ENCODE results near the gene STRA8.

STRA8 gene

GRCh38 chr7:135260470-135260869 is 26.8 kb downstream of the STRA8 start:
- DNase-seq (ENCODE audit: insufficient read length, low spot score) (no peak), FAIRE-seq (no peak)
- no peak for TF ChIP-seq CTCF (IDR thresholded peaks at IDR 0.05; ENCODE audit: insufficient read depth, missing control alignments)

- FAIRE-seq (no peak), DNase-seq (ENCODE audit: insufficient read length, low spot score) (no peak)
- TF ChIP-seq CTCF (IDR thresholded peaks at IDR 0.05; ENCODE audit: insufficient read depth, missing control alignments) = no peak
These were observed 27.5 kb downstream of the STRA8 start for GRCh38 chr7:135260930-135261721.

GRCh38 chr7:135262623-135263320 is 29.1 kb downstream of the STRA8 start:
- no peak for FAIRE-seq
- DNase-seq (ENCODE audit: insufficient read length, low spot score) = no peak
- TF ChIP-seq CTCF (IDR thresholded peaks at IDR 0.05; ENCODE audit: insufficient read depth, missing control alignments) = no peak

- no peak for FAIRE-seq
These were observed 29.8 kb downstream of the STRA8 start for GRCh38 chr7:135263321-135263970.

GRCh38 chr7:135265637-135266036 is 32.0 kb downstream of the STRA8 start:
- FAIRE-seq (no peak), DNase-seq (ENCODE audit: insufficient read length, low spot score) (no peak)
- TF ChIP-seq CTCF (IDR thresholded peaks at IDR 0.05; ENCODE audit: insufficient read depth, missing control alignments) = no peak

More at GRCh38 chr7:135263321-135263970, 29.8 kb downstream of the STRA8 start:
- no peak for TF ChIP-seq CTCF (IDR thresholded peaks at IDR 0.05; ENCODE audit: insufficient read depth, missing control alignments)
- DNase-seq (ENCODE audit: insufficient read length, low spot score) = no peak

GRCh38 chr7:135269921-135270320 is 36.3 kb downstream of the STRA8 start:
- no peak for DNase-seq (ENCODE audit: insufficient read length, low spot score)
- no peak for TF ChIP-seq CTCF (IDR thresholded peaks at IDR 0.05; ENCODE audit: insufficient read depth, missing control alignments)
- no peak for FAIRE-seq

All from D721Med (cell line).